Ishikawa (cell line): Measurements from ENCODE around the gene OPCML.

ENCODE experiments used
- CEBPB ChIP-seq: IDR thresholded peaks from 2 replicates; pipeline ENCODE4 v1.6.1; 2012
- CREB1 ChIP-seq: IDR thresholded peaks from 2 replicates; pipeline ENCODE4 v1.6.1; 2012; ENCODE audit warnings: low read depth
- EGR1 ChIP-seq: IDR thresholded peaks from 2 replicates; pipeline ENCODE4 v1.6.1; 2012
- EP300 ChIP-seq: IDR thresholded peaks from 2 replicates; pipeline ENCODE4 v1.6.1; 2012; ENCODE audit warnings: borderline replicate concordance
- FOXM1 ChIP-seq: IDR thresholded peaks from 2 replicates; pipeline ENCODE4 v1.6.1; 2012; ENCODE audit warnings: low read depth, borderline replicate concordance
- MAX ChIP-seq: IDR thresholded peaks from 2 replicates; pipeline ENCODE4 v1.6.1; 2012
- NFIC ChIP-seq: IDR thresholded peaks from 2 replicates; pipeline ENCODE4 v1.6.1; 2012
- RAD21 ChIP-seq: IDR thresholded peaks from 2 replicates; pipeline ENCODE4 v1.6.1; 2012; ENCODE audit warnings: low read depth
- REST ChIP-seq: IDR thresholded peaks from 2 replicates; pipeline ENCODE4 v1.6.1; 2012; ENCODE audit warnings: low read depth, mild to moderate bottlenecking
- TAF1 ChIP-seq: IDR thresholded peaks from 2 replicates; pipeline ENCODE4 v1.6.1; 2012; ENCODE audit warnings: low read depth, mild to moderate bottlenecking
- TCF12 ChIP-seq: IDR thresholded peaks from 2 replicates; pipeline ENCODE4 v1.6.1; 2012; ENCODE audit warnings: low read depth
- TEAD4 ChIP-seq: IDR thresholded peaks from 2 replicates; pipeline ENCODE4 v1.6.1; 2012
- USF1 ChIP-seq: IDR thresholded peaks from 2 replicates; pipeline ENCODE4 v1.6.1; 2012
- YY1 ChIP-seq: IDR thresholded peaks from 2 replicates; pipeline ENCODE4 v1.6.1; 2012; ENCODE audit warnings: low read depth
- ZBTB7A ChIP-seq: IDR thresholded peaks from 2 replicates; pipeline ENCODE4 v1.6.1; 2012; ENCODE audit warnings: low read depth

OPCML gene

GRCh38 chr11:133147625-133148024 lies 384.7 kb downstream of the OPCML start:
- TF ChIP-seq YY1 (no peak), TAF1 (no peak), CREB1 (no peak), TEAD4 (no peak), USF1 (no peak), REST (no peak), RAD21 (no peak), ZBTB7A (no peak), NFIC (no peak), EP300 (no peak), FOXM1 (no peak), EGR1 (no peak), TCF12 (no peak), CEBPB (no peak), MAX (no peak)

GRCh38 chr11:133146697-133147306 lies 385.5 kb downstream of the OPCML start:
- no peak for TF ChIP-seq NFIC
- TF ChIP-seq YY1, result no peak
- TF ChIP-seq CEBPB, result no peak
- TF ChIP-seq TCF12, result no peak
- TF ChIP-seq TAF1, result no peak
- no peak for TF ChIP-seq CREB1
- TF ChIP-seq FOXM1, result no peak
- TF ChIP-seq ZBTB7A, result no peak
- TF ChIP-seq USF1, result no peak
- no peak for TF ChIP-seq MAX
- no peak for TF ChIP-seq EGR1
- no peak for TF ChIP-seq TEAD4

- TF ChIP-seq EGR1 (no peak), FOXM1 (no peak), ZBTB7A (no peak), EP300 (no peak), YY1 (no peak), NFIC (no peak), TEAD4 (no peak), CEBPB (no peak), TCF12 (no peak)
Measured at GRCh38 chr11:133137939-133138338, 394.4 kb downstream of the OPCML start.

- TF ChIP-seq EGR1 (no peak), MAX (no peak), CEBPB (no peak), NFIC (no peak), YY1 (no peak), TEAD4 (no peak), CREB1 (no peak), REST (no peak), TCF12 (no peak), EP300 (no peak), USF1 (no peak), ZBTB7A (no peak), FOXM1 (no peak), TAF1 (no peak), RAD21 (no peak)
Measured at GRCh38 chr11:133137270-133137669, 395.0 kb downstream of the OPCML start.

- no peak for TF ChIP-seq USF1
- no peak for TF ChIP-seq FOXM1
- no peak for TF ChIP-seq YY1
Measured at GRCh38 chr11:133136376-133136775, 395.9 kb downstream of the OPCML start.
